Cortex of kidney (tissue), 1 donor: ENCODE data around the gene PLCL1.

ENCODE experiments used
- DNase-seq: peaks from one replicate; lab custom pipeline; 2025; lab: John Stamatoyannopoulos, UW

PLCL1 gene

DNA sequence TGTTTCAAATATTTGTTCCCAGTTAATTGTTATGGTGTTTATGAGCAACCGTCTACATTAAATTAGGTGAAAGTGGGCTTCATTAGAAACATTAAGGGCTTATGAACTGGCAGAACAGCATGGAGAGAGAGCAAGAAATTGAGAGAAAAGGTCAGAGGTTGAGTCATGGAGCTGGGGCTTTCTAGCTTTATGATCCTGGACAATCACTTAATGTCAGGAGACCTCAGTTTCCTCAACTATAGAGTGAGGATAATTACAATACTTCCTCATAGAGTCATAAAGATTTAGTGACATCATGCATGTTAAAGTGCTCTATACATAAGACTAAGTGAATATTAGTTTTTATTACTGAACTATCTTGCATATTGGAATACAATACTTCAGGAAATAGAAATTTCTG is 83.9 kb downstream of the PLCL1 start:
- DNase-seq = no peak

GRCh38 chr2:197889041-197889440 is 84.6 kb downstream of the PLCL1 start:
- no peak for DNase-seq

GRCh38 chr2:197890168-197890567 is 85.8 kb downstream of the PLCL1 start:
- DNase-seq = no peak

DNA sequence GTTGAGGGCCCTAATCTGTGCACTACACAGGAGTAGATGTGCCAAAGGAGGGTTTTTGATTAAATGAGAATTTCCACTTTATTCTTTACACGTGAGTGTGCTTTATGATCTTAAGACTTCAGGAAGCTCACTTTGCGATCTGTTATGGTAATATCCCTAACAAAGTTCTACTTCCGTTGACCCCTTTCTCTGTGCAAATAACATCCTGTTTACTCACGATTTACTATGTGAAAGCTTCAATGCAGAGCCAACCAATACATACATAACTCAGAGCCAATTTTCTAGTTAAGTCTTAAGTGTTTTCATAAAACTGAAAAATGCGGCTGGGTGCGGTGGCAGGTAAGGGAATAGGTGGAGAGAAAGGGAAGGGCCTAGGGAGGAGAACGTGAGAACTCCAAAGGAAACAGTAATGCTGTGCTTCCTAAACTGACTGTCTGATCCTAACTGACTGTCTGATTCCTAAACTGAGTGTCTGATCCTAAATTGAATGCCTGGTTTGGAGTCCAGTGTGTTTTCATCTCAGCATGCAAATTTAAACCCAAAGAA is 87.6 kb downstream of the PLCL1 start:
- DNase-seq = no peak

DNA sequence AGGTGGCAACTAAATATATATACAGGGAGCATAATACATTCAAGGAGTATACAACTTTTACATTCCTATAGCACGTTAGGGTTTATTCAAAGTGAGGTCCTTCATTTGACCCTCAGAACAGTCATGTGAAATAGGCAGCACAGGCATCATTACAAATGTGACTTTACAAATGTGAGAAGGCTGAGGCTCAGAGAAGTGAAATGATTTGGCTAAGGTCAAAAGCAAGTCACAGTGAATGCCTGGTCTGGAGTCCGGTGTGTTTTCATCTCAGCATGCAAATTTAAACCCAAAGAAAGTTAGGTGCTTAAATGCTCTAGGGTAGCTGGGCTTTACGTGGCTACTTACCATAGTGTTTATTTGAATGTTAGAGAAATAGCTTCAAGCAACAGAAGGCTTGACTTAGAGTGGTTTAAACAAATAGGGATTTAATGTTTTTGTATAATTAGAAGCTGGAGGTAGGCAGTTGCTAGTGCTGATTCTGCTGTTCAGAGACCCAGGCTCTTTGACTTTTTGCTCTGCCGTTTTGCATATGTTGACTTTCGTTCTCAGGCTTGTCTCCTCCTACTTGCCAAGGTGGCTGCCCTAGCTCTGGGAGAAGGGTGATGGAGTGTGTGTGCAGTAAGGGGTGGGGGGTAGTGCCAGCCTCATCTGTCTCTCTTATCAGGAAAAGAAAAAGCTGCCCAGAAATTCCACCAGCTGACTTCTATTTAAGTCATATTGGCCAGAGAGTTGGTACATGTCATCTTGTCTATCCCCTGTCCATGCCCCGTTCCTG is 89.2 kb downstream of the PLCL1 start:
- DNase-seq = no peak

DNA sequence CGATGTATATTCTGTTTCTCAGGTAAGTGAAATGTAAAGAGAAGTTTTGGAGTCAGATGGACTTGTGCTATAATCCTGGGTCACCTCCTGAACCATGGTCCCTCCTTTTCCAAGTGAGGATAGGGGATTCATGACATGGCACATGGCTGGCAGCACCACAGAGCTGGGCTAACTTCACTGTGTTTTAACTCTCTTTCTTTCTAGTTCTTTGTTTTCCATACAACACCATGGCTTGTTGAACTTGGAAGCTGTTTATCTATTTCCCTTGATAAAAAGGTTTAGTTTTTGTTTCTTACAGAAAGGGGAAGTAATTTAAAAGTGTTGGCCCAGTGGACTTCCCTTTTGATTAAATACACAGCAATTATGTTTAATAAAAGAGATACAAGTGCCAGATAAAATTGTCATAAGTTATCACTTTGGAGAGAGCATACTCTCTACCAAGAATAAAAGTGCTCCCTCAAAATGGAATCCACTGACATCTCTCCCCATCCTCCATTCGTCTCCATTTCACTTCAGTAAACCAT is 90.4 kb downstream of the PLCL1 start:
- no peak for DNase-seq

DNA sequence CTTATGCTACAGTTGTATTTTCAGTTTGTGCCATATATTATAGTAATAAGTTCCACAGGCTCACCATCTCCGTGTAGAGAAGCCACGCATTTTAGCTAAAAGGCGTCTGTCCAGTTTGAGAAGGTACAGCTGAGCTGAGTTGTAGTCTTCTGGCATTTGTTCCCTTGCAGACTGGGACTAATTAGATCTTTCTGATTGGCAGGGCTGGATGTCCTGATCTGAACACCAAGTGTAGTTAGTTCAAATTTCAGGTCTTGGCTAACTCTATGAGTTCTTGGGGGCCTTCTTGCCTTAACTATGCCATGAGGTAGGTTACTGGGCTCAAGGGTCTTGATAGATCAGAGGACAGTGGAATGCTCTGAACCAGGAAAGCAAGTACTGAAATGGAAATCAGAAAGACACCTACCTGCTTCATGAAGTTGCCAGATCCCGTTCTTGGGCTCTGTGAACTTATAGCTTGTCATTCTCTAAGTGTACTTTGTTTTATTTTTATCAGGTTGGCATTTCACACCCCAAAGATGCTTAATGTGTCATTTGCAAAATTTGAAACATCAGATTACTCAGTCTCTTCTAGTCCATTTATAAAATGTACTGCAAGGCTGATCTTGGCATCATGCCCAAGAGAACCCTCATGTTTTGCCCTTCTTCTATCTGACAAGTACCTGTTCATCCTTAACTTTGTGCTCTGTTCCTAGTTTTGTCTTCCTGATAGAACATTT is 93.7 kb downstream of the PLCL1 start:
- DNase-seq = no peak

DNA sequence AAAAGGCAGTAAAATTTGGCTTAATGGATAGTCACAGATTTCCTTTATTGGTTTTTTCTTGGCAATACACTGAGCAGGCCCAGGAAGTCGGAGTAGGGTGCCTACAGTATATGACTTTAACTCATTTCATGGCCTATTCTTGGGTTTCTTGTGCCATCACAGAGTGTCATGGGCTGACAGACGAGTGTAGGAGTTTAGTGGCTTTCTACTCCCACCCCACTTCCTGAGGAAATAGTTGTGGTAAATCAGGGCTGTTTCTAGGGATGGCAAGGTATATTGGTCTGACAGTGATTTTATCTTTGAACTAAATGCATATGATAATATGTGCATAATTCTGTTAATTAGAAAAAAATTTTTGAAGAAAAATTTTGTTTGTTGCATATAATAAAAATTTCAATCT is 100.1 kb downstream of the PLCL1 start:
- no peak for DNase-seq

DNA sequence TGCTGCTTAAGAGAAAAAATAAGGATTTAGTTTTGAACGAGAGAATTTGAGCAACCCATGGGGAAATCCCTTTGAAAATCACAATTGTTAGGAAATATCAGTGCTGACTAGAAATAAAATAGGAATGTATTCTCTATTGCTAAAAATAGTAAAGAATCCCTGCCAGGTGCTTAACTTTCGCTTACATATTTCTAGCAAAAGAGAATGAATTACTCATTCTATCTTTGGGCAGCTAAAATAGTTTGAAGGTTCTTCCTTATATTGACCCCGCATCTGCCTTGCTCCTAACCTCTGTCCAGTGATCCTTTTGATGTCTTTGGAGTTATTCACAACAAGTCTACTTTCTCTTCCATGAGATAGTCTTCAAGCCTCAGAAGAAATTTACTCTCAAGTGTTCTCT is 103.8 kb downstream of the PLCL1 start:
- no peak for DNase-seq

DNA sequence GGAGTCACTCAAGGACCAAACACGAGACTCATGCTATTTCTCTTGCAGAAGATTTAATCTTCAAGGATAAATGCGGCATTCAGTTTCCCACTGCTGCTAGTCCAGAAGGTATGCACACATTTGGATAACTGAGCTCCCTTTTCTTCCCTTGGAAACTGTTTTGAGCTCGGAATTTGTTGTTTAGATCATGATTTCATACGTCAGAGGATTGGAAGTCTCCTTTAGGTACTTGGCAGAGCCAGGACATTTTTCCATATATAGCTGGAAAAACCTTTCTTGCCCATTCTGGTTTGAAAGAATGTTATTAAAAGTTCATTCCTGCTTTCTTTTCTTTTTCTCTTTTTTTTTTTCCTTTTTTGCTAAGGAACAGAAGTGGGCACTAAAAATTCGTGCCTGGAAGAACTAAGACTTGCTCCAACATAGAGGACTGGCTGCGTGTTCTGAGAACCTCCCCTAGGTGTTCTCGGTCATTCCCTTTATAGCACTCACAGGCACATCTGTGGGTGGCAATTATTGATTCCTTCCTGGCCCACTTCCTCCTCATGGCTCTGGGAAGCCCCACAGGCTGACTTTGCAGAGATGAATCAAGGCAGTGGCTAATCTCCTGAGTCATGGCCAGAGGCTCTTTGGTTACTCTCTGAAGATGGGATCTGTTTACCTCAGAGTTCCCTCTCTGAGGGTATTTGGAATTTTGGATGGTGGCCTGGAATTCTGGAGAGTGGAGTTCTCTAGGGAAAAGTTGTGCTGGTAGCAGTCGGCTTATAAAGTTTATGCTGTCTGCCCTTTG is 104.8 kb downstream of the PLCL1 start:
- DNase-seq = no peak

- DNase-seq = no peak
Measured at GRCh38 chr2:197911667-197912066, 107.3 kb downstream of the PLCL1 start.

DNA sequence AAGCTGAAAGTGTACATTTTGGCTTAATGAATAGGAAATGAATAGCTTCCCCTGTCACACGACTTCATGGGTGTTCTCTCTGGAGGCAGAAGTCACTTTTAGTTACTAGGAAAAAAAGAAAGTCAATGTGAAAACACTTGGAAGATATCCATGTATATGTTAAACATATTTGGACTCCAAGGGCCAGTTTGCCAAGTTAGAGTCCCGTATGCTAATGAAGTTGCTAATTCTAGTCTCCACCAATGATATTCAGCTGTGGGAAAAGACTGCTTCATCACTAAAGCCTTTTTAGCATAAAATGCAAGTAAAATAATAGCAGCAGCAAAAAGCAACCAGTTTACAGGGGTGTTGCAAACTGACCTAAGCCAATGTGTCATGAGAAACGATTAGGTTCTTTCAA is 108.7 kb downstream of the PLCL1 start:
- no peak for DNase-seq

DNA sequence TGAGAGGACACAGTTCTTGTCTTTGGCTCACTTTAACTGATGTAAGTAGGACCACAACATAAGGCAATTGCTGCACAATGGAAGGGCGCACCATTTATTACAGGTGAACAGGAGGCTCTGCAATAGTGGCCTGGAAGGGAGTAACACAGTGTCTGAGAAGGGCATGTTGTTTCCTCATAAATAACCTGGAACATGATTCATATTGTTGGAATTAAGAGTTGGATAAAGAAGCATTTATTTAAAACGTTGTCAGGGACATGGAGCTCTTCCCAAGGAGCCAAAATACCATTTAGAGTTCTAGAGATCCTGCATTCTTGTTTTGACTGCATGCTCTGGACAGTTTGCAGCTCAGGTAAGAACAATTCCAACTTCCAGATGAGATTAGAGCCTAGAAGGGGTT is 110.4 kb downstream of the PLCL1 start:
- DNase-seq = no peak

DNA sequence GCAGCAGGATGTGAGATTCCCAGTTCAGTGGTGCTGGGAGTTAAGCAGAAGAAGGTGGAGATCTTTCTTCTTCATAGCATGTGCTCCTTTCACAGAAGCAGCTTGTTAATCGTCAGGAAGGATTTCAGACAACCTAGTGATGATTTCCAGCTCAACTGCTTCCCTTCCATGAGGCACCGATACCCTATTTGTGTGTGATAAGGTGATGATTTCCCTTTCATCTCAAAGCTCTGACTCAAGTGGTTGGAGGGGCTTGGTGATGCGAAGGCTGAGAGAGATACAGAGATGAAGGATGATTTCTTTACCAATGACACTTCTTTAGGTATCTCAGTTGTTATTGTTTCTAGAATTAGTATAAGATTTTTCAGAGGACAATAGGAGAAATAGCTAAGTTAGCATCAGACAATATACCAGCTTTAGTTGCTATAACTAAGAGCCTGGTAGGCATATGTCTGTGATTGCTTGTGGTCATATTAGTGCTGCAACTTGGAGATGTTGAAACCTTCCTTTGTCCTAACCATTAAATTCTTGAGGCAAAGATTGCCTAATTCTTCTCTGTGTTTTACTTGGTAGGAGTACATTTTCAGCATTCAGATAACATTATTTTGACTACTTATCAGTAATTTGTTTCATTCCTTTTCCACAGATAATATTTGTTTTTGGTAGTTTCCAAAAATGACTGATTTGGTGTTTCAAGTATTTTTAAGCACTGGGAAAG is 111.3 kb downstream of the PLCL1 start:
- DNase-seq = no peak

- DNase-seq = no peak
Measured at GRCh38 chr2:197919487-197919886, 115.1 kb downstream of the PLCL1 start.

DNA sequence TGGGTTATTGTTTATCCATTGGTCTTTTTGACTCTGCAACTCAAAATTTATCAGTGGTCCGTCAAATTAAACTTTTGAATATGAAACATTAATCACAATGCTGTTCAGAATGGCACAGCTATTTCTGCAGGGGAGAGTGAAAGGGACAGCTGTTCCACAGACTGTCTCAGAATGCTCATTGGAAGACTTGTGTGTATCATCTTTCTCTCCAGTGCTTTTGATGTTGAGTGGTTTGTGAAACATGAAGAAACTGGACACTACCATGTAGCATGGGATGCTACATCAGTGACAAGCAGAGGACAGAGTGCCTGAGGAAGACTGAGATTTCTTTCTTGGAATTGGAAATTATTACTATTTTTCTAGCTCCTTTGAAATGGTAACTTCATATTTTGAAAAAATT is 115.7 kb downstream of the PLCL1 start:
- DNase-seq = no peak

GRCh38 chr2:197920592-197921201 is 116.3 kb downstream of the PLCL1 start:
- no peak for DNase-seq

GRCh38 chr2:197924483-197924882 is 120.1 kb downstream of the PLCL1 start:
- DNase-seq = no peak

- no peak for DNase-seq
Measured at GRCh38 chr2:197925204-197925603, 120.8 kb downstream of the PLCL1 start.

DNA sequence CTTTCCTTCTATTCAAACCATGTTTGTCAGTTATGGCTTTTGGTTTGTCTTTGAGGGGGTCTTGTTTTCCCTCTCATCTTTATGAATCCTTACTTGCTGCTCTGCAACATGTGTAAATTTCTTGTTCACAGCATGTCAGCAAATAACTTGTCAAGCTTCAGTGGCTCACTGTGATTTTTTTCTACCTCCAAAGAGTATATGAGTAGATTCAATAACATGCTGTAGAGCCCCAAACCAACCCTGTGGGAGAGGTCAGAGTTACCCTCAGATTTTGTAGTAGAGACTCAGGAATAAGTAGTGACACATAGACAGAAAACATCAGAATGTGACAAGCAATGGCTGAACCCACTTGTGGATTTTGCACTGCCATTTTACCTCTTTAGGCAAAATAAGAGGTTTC is 121.6 kb downstream of the PLCL1 start:
- DNase-seq = no peak

DNA sequence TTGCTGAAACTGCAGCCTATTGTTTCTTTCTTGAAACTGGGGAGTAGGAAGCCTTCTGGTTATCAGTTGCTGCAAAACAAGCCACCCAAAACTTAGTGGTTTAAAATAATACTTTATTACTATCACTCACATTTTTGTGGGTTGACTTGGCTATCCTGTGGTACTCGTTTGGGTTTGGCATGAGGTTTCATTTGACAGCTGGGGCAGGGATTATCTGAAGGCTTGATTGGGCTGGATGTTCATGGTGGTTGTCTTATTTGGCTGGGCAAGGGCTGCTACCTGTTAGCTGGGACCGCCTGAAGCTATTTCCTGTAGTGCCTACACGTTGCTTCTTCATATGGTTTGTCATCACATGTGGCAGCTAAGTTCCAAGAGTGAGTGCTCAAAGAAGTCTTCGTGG is 122.3 kb downstream of the PLCL1 start:
- no peak for DNase-seq
